ENCODE results near the gene NTN5.

The NTN5 gene

GRCh38 chr19:48613024-48613851 is 59.6 kb downstream of the NTN5 start:
- Histone ChIP-seq H3K9ac (ENCODE audit: low read depth, low read length) (no peak overlapping the region), H3K4me2 (ENCODE audit: low read length) (peak overlapping the region; percentile 59), H3K27me3 (ENCODE audit: control insufficient read depth, insufficient read depth, low read length) (no peaks in the 10 kb centered on the region), H3K36me3 (ENCODE audit: insufficient read depth, low read length) (peaks cover 41% of the 10 kb centered on the region), H3K4me3 (ENCODE audit: low read length) (no peak overlapping the region), H3K9me3 (replicated peaks; ENCODE audit: low read length) (no peaks in the 10 kb centered on the region), H3K4me1 (ENCODE audit: control insufficient read depth, insufficient read depth, low read length) (peaks cover 53% of the 10 kb centered on the region)

GRCh38 chr19:48611872-48612271 is 60.9 kb downstream of the NTN5 start:
- no peaks in the 10 kb centered on the region for H3K9me3 ChIP-seq (replicated peaks; ENCODE audit: low read length)
- peaks cover 28% of the 10 kb centered on the region for H3K36me3 ChIP-seq (ENCODE audit: insufficient read depth, low read length)
- H3K4me3 ChIP-seq (ENCODE audit: low read length), result no peak overlapping the region
- no peak overlapping the region for H3K9ac ChIP-seq (ENCODE audit: low read depth, low read length)
- H3K4me2 ChIP-seq (ENCODE audit: low read length), result no peak overlapping the region
- H3K4me1 ChIP-seq (ENCODE audit: control insufficient read depth, insufficient read depth, low read length), result peaks cover 42% of the 10 kb centered on the region
- no peaks in the 10 kb centered on the region for H3K27me3 ChIP-seq (ENCODE audit: control insufficient read depth, insufficient read depth, low read length)
